ENCODE measurements around the gene ZNRF1.

DNA sequence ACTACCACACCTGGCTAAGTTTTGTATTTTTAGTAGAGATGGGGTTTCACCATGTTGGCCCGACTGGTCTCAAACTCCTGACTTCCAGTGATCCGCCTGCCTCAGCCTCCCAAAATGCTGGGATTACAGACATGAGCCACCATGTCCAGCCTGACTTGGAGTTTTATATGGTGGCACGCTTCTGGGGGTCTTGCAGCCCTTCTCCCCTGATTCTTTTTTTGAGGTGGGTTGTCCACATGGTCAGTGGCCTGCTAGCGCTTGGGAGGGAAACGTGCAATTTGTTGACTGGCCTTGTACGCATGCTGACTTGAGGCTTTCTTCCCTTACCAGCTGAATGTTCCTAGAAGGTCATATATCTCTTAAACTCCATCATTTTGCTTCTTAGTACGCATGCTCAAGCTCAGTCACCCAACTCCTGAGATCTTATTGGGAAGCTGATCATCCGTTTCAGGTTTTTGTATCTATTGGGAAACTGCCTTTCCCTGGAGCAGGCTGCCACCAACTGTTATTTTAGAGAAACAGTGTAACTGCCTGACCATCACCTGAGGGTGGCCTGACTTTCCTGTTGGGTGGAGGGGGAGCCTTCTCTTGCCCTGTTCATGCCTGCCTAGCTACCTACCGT lies 131.4 kb downstream of the ZNRF1 start:
- TF ChIP-seq, protein P1, sequence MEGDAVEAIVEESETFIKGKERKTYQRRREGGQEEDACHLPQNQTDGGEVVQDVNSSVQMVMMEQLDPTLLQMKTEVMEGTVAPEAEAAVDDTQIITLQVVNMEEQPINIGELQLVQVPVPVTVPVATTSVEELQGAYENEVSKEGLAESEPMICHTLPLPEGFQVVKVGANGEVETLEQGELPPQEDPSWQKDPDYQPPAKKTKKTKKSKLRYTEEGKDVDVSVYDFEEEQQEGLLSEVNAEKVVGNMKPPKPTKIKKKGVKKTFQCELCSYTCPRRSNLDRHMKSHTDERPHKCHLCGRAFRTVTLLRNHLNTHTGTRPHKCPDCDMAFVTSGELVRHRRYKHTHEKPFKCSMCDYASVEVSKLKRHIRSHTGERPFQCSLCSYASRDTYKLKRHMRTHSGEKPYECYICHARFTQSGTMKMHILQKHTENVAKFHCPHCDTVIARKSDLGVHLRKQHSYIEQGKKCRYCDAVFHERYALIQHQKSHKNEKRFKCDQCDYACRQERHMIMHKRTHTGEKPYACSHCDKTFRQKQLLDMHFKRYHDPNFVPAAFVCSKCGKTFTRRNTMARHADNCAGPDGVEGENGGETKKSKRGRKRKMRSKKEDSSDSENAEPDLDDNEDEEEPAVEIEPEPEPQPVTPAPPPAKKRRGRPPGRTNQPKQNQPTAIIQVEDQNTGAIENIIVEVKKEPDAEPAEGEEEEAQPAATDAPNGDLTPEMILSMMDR (IDR thresholded peaks at IDR 0.05): no peak
- no peak for TF ChIP-seq POLR2AphosphoS5 (IDR thresholded peaks at IDR 0.05)
- no peak for TF ChIP-seq POLR2A (IDR thresholded peaks at IDR 0.05)

All from suprapubic skin (tissue), 4 donors.